ENCODE measurements around the gene NISCH. TPM values are rescaled to one million over a fixed set of nuclear protein-coding genes. Genes with fewer than 3 reads are reported as not detected.

Gene NISCH
- total RNA-seq, 1 donor from 2014 or later = 89.5 TPM

DNA sequence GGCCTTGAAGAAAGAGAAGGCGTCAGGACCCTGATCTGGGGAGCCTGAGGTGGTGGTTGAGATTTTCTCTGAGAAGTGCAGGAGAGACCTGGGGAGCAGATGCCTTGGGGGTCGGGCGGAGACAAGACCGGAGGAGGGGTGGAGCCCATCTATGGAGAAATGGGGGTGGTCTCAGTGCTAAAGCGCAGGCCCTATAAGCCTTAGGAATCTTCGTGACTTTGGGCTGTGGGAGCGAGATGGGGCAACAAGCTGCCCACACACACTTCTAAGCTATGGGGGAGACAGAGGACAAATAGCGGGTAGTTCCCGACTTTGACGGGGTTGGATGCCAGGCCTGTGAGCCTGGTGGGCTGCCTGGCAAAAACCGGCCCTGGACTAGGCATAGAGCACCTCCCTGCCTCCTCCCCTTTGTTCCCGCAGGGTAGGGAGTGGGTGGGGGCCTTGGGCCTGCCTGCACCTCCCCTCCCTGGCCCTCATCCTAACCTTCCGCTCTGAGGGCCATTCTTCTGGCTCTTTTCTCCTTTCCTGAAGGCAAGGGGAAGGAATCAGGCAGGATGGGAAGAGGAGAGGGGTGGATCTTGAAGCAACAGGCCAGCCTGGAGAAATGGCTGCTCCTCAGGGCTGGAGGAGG, 880 bp downstream of the NISCH start:
- CTCF ChIA-PET = interaction anchor here (1.1 to 2.7 kb wide), 2 partner anchors 8 to 44 kb away, joined by 3 to 9 read pairs; no protein-coding TSS in a partner anchor
- Mint-ChIP-seq H3K9me3 (no peaks in the 10 kb centered on the region), H3K4me3 (peak overlapping the region; percentile 91), H3K27me3 (no peaks in the 10 kb centered on the region), H3K36me3 (ENCODE audit: low read depth) (peaks cover 41% of the 10 kb centered on the region), H3K4me1 (peaks cover 40% of the 10 kb centered on the region), H3K27ac (peak overlapping the region; percentile 91)
- POLR2A ChIA-PET = interaction anchor here (0.5 to 1.4 kb wide), 4 partner anchors 42 to 286 kb away, joined by 3 to 7 read pairs (median 4); no protein-coding TSS in a partner anchor
- ATAC-seq (ENCODE audit: low read depth) = no peak
- intact Hi-C loops (cut with micrococcal nuclease) = loop anchor here (5.0 kb wide), 2 partner anchors 251 to 474 kb away; partner anchors contain the start of genes ACY1, GLT8D1 and SPCS1
- no peak for DNase-seq
- TF ChIP-seq, protein P1, sequence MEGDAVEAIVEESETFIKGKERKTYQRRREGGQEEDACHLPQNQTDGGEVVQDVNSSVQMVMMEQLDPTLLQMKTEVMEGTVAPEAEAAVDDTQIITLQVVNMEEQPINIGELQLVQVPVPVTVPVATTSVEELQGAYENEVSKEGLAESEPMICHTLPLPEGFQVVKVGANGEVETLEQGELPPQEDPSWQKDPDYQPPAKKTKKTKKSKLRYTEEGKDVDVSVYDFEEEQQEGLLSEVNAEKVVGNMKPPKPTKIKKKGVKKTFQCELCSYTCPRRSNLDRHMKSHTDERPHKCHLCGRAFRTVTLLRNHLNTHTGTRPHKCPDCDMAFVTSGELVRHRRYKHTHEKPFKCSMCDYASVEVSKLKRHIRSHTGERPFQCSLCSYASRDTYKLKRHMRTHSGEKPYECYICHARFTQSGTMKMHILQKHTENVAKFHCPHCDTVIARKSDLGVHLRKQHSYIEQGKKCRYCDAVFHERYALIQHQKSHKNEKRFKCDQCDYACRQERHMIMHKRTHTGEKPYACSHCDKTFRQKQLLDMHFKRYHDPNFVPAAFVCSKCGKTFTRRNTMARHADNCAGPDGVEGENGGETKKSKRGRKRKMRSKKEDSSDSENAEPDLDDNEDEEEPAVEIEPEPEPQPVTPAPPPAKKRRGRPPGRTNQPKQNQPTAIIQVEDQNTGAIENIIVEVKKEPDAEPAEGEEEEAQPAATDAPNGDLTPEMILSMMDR (IDR thresholded peaks at IDR 0.05) = no peak

DNA sequence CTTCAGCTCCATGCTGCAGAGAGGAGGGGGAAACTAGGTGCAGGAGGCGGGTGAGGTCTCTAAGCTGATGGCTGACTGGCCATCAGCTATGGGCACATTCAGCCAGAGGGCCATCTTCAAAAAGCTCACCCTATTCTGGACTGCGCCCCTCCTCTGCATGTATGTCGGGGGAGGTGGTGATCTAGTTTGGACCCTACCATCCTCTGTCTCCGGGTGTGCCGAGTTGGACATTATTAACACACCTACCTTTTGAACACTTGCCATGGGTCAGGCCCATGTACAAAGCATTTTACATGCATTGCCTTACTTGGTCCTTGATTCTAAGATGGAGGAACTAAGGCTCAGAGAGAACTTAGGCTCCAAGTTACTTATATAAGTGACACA, 1.4 kb downstream of the NISCH start:
- TF ChIP-seq, protein P1 (IDR thresholded peaks at IDR 0.05) = no peak
- POLR2A ChIA-PET = interaction anchor here (0.5 to 1.4 kb wide), 2 partner anchors 218 to 287 kb away, joined by 4 to 7 read pairs; no protein-coding TSS in a partner anchor
- peaks cover 40% of the 10 kb centered on the region for H3K4me1 Mint-ChIP-seq

GRCh38 chr3:52458031-52458760, 2.8 kb downstream of the NISCH start:
- Mint-ChIP-seq H3K27ac (peak overlapping the region; percentile 70), H3K36me3 (ENCODE audit: low read depth) (peaks cover 55% of the 10 kb centered on the region), H3K27me3 (no peaks in the 10 kb centered on the region), H3K9me3 (no peaks in the 10 kb centered on the region), H3K4me3 (no peak overlapping the region), H3K4me1 (peaks cover 43% of the 10 kb centered on the region)
- CTCF ChIA-PET = interaction anchor here (2.7 kb wide), 1 partner anchor 10 kb away, joined by 9 read pairs; no protein-coding TSS in a partner anchor
- TF ChIP-seq, protein P1 (IDR thresholded peaks at IDR 0.05) = no peak
- POLR2A ChIA-PET = interaction anchor here (1.6 kb wide), 1 partner anchor 170 kb away, joined by 3 read pairs; the partner anchor contains the start of gene GLYCTK
- ATAC-seq (ENCODE audit: low read depth) (no peak), DNase-seq (no peak)
- intact Hi-C loops (cut with micrococcal nuclease) = loop anchor here (5.0 kb wide), 2 partner anchors 249 to 476 kb away; partner anchors contain the start of genes ACY1, GLT8D1 and SPCS1

More for the DNA sequence above, 1.4 kb downstream of the NISCH start:
- ATAC-seq (ENCODE audit: low read depth) (no peak), DNase-seq (no peak)
- CTCF ChIA-PET = interaction anchor here (1.1 to 2.7 kb wide), 2 partner anchors 9 to 44 kb away, joined by 3 to 9 read pairs; no protein-coding TSS in a partner anchor
- H3K4me3 Mint-ChIP-seq = peak overlapping the region; percentile 91
- H3K27ac Mint-ChIP-seq = peak overlapping the region; percentile 70
- no peaks in the 10 kb centered on the region for H3K27me3 Mint-ChIP-seq
- peaks cover 44% of the 10 kb centered on the region for H3K36me3 Mint-ChIP-seq (ENCODE audit: low read depth)
- H3K9me3 Mint-ChIP-seq = no peaks in the 10 kb centered on the region
- intact Hi-C loops (cut with micrococcal nuclease) = loop anchor here (5.0 kb wide), 2 partner anchors 251 to 474 kb away; partner anchors contain the start of genes ACY1, GLT8D1 and SPCS1

- H3K9me3 Mint-ChIP-seq = no peaks in the 10 kb centered on the region
- H3K27ac Mint-ChIP-seq = no peak overlapping the region
- ChIA-PET POLR2A (interaction anchor here (1.6 kb wide), 1 partner anchor 171 kb away, joined by 3 read pairs; the partner anchor contains the start of gene GLYCTK), CTCF (interaction anchor here (2.7 kb wide), 1 partner anchor 11 kb away, joined by 9 read pairs; no protein-coding TSS in a partner anchor)
- H3K4me1 Mint-ChIP-seq = peaks cover 43% of the 10 kb centered on the region
- TF ChIP-seq, protein P1 (IDR thresholded peaks at IDR 0.05) = no peak
- no peak overlapping the region for H3K4me3 Mint-ChIP-seq
- no peak for ATAC-seq (ENCODE audit: low read depth)
- H3K27me3 Mint-ChIP-seq = no peaks in the 10 kb centered on the region
- no peak for DNase-seq
- intact Hi-C loops (cut with micrococcal nuclease) = loop anchor here (5.0 kb wide), 2 partner anchors 248 to 477 kb away; partner anchors contain the start of genes ACY1, GLT8D1 and SPCS1
- H3K36me3 Mint-ChIP-seq (ENCODE audit: low read depth) = peaks cover 58% of the 10 kb centered on the region
Measured at GRCh38 chr3:52458770-52459545, 3.6 kb downstream of the NISCH start.
